HepG2 (cell line): Measurements from ENCODE around the gene ORC6. TPM values are rescaled to one million over a fixed set of nuclear protein-coding genes. Genes with fewer than 3 reads are reported as not detected.

ENCODE experiments used
- ATAC-seq: fragments of 200-7000 bp; cut with Tn5 transposase; 3 replicates; pipeline ENCODE4 v1.9.1; 2020; ENCODE audit warnings: mild to moderate bottlenecking, moderate library complexity
- BruUV-seq: library from RNA; stranded (reverse); fragments of 400-500 nt; replicated peaks from 2 replicates; lab custom pipeline; 2021; lab: Mats Ljungman, UMichigan
- CTCF ChIA-PET: fragments of 300-600 bp; formaldehyde crosslinking; extraction: SDS; loops from one replicate; lab custom pipeline; 2021; ENCODE audit warnings: low total read pairs, inconsistent platforms, low intra/inter-chr PET ratio; lab: Yijun Ruan, JAX
- POLR2A ChIA-PET: fragments of 350-600 bp; sonication (Branson Sonifier 250); formaldehyde crosslinking; loops from one replicate; lab custom pipeline; 2020; ENCODE audit warnings: antibody characterized with exemption, inconsistent platforms; lab: Yijun Ruan, JAX
- DNase-seq: peaks from one replicate; pipeline ENCODE4 v3.0.0-alpha.2; 2015; ENCODE audit warnings: low spot score
- FAIRE-seq: peaks from 3 replicates; lab custom pipeline; 2011; peaks lifted over from hg19 to GRCh38; lab: Jason Lieb, UNC
- H2AFZ ChIP-seq: one replicate; pipeline ENCODE4 v1.6.1; 2011; ENCODE audit warnings: low read length, inconsistent platforms
- H3K27ac ChIP-seq: fragments of 300-600 bp; 3 replicates; pipeline ENCODE4 v1.8.0; 2011; ENCODE audit warnings: mixed run types, mild to moderate bottlenecking, mixed read lengths, low read length, inconsistent platforms; ENCODE audit not compliant: insufficient read depth; ENCODE audit errors: extremely low read length
- H3K27me3 ChIP-seq, 2 experiments: fragments of 200-600 bp in 1 of 2; 2 replicates in 1 of 2; 3 replicates in 1 of 2; pipeline versions ENCODE4 v1.6.0 to v1.8.0; 2011; ENCODE audit warnings: low read length in 2 of 2, mild to moderate bottlenecking in 2 of 2, moderate library complexity in 2 of 2, inconsistent platforms in 1 of 2; ENCODE audit not compliant: insufficient read depth in 2 of 2, control insufficient read depth in 1 of 2
- H3K36me3 ChIP-seq, 2 experiments: fragments of 200-600 bp in 1 of 2; replicated peaks in 1 of 2; 2 replicates in 1 of 2; 3 replicates in 1 of 2; pipeline versions ENCODE4 v1.5.1 to v1.8.0; 2011; ENCODE audit warnings: low read length in 2 of 2, inconsistent platforms in 1 of 2; ENCODE audit not compliant: insufficient read depth in 2 of 2, control insufficient read depth in 1 of 2
- H3K4me1 ChIP-seq: 2 replicates; pipeline ENCODE4 v1.5.1; 2012; ENCODE audit warnings: low read length, inconsistent platforms; ENCODE audit not compliant: insufficient read depth
- H3K4me2 ChIP-seq: 2 replicates; pipeline ENCODE4 v1.6.0; 2011; ENCODE audit warnings: low read depth, low read length, inconsistent platforms
- H3K4me3 ChIP-seq, 3 experiments: fragments of 200-600 bp in 1 of 3; sonication (generic), shearing (Covaris generic) in 1 of 3; replicated peaks in 1 of 3; 2 replicates each; pipeline ENCODE4 v1.5.1; 2011 to 2016; ENCODE audit warnings: low read length in 3 of 3, inconsistent platforms in 2 of 3, low read depth in 2 of 3, mild to moderate bottlenecking in 2 of 3, control low read depth in 1 of 3, mixed read lengths in 1 of 3; ENCODE audit not compliant: insufficient read depth in 1 of 3
- H3K79me2 ChIP-seq: one replicate; pipeline ENCODE4 v1.6.1; 2011; ENCODE audit warnings: low read length, inconsistent platforms; ENCODE audit not compliant: insufficient read depth
- H3K9ac ChIP-seq: 2 replicates; pipeline ENCODE4 v1.6.0; 2011; ENCODE audit warnings: mild to moderate bottlenecking, low read depth, low read length, inconsistent platforms; ENCODE audit not compliant: insufficient read depth
- H3K9me3 ChIP-seq: 2 replicates; pipeline ENCODE4 v1.5.1; 2012; ENCODE audit warnings: mild to moderate bottlenecking, low read length
- H4K20me1 ChIP-seq: 2 replicates; pipeline ENCODE4 v1.6.0; 2011; ENCODE audit warnings: inconsistent platforms, mild to moderate bottlenecking, low read length, moderate library complexity; ENCODE audit not compliant: insufficient read depth
- ATRX ChIP-seq: sonication (generic); formaldehyde crosslinking; IDR thresholded peaks from 2 replicates; pipeline ENCODE4 v1.4.0; 2020; ENCODE audit warnings: missing genetic modification reagents, borderline replicate concordance
- CHD2 ChIP-seq: IDR thresholded peaks from 2 replicates; pipeline ENCODE4 v1.6.1; 2011; ENCODE audit warnings: low read depth, low read length, improper control_type of control experiment
- PHB2 ChIP-seq: fragments of 450-650 bp; IDR thresholded peaks from 2 replicates; pipeline ENCODE4 v1.6.1; 2018; ENCODE audit not compliant: partially characterized antibody
- PPARG ChIP-seq: conservative IDR thresholded peaks from 2 replicates; pipeline ENCODE4 v1.6.1; 2016; ENCODE audit warnings: missing biosample characterization, missing genetic modification reagents
- SP2 ChIP-seq: sonication (generic); formaldehyde crosslinking; IDR thresholded peaks from 2 replicates; pipeline ENCODE4 v1.5.1; 2020; ENCODE audit warnings: mild to moderate bottlenecking, missing genetic modification reagents
- STAT5B ChIP-seq: sonication (generic); formaldehyde crosslinking; IDR thresholded peaks from 2 replicates; pipeline ENCODE4 v1.4.0; 2020; ENCODE audit warnings: missing genetic modification reagents
- ZBTB8A ChIP-seq: sonication (generic); formaldehyde crosslinking; IDR thresholded peaks from 2 replicates; pipeline ENCODE4 v1.4.0; 2020; ENCODE audit warnings: mild to moderate bottlenecking, low read depth, missing genetic modification reagents, borderline replicate concordance
- ZKSCAN1 ChIP-seq: fragments of 150-350 bp; IDR thresholded peaks from 2 replicates; pipeline ENCODE4 v1.6.1; 2014; ENCODE audit warnings: low read length
- ZNF24 ChIP-seq: fragments of 450-650 bp; IDR thresholded peaks from 2 replicates; pipeline ENCODE4 v1.6.1; 2017; ENCODE audit warnings: antibody characterized with exemption, mild to moderate bottlenecking
- ZNF367 ChIP-seq: sonication (generic); formaldehyde crosslinking; IDR thresholded peaks from 2 replicates; pipeline ENCODE4 v1.4.0; 2020; ENCODE audit warnings: missing genetic modification reagents, borderline replicate concordance
- ZNF746 ChIP-seq: sonication (generic); formaldehyde crosslinking; IDR thresholded peaks from 2 replicates; pipeline ENCODE4 v1.8.0; 2022; ENCODE audit warnings: mild to moderate bottlenecking, missing genetic modification reagents
- ZSCAN20 ChIP-seq: sonication (generic); formaldehyde crosslinking; IDR thresholded peaks from 2 replicates; pipeline ENCODE4 v1.4.0; 2020; ENCODE audit warnings: missing genetic modification reagents, mild to moderate bottlenecking, borderline replicate concordance
- WGBS: methylation state at CpG from one replicate; pipeline ENCODE4 v1.1.6; 2017; ENCODE audit warnings: low lambda C conversion rate; 5-methylcytosine and 5-hydroxymethylcytosine counted together
- in situ Hi-C: cut with HindIII; loops from 2 replicates; pipeline ENCODE4 v1.10.0; 2017; ENCODE audit warnings: low pct_unique_long_range_greater_than_20kb; ENCODE audit not compliant: extremely low pct_ligation_motif_present
- intact Hi-C: fragments of 100-400 bp; cut with micrococcal nuclease; formaldehyde crosslinking; loops from one replicate; pipeline ENCODE4 v1.10.0; 2022; ENCODE audit not compliant: unreplicated experiment
- polyA plus RNA-seq, 8 experiments: library from polyadenylated mRNA; depleted of rRNA in 3 of 8; stranded (reverse) in 7 of 8; unstranded in 1 of 8; fragments of >200 nt; fragmentation: Illumina TruSeq in 4 of 8; extraction: Trizol in 4 of 8; gene quantifications; 2 replicates each; pipeline versions ENCODE4 v1.2.1 to v1.2.3, GENCODE V29; 2011 to 2016; ENCODE audit warnings: low read depth in 4 of 8, missing spikeins in 1 of 8, mixed read lengths in 1 of 8; ENCODE audit not compliant: insufficient read depth in 1 of 8
- total RNA-seq, 5 experiments: library from RNA; depleted of rRNA; stranded (reverse); fragments of >200 nt; fragmentation: Illumina TruSeq; extraction: Trizol; gene quantifications; 2 replicates each; pipeline ENCODE4 v1.2.3, GENCODE V29; 2016; ENCODE audit warnings: low read depth in 1 of 5
- TF ChIP-seq, protein P1 (sequence below): sonication (generic); formaldehyde crosslinking; IDR thresholded peaks from 2 replicates; pipeline ENCODE4 v1.4.0; 2020; ENCODE audit warnings: missing genetic modification reagents, borderline replicate concordance
- TF ChIP-seq, protein P2 (sequence below): sonication (generic); formaldehyde crosslinking; IDR thresholded peaks from 2 replicates; pipeline ENCODE4 v1.4.0; 2020; ENCODE audit warnings: missing genetic modification reagents, borderline replicate concordance
- TF ChIP-seq, protein P3 (sequence below): sonication (generic); formaldehyde crosslinking; conservative IDR thresholded peaks from 2 replicates; pipeline ENCODE4 v1.4.0; 2020; ENCODE audit warnings: missing genetic modification reagents
- TF ChIP-seq, protein P4 (sequence below): IDR thresholded peaks from 2 replicates; pipeline ENCODE4 v1.6.1; 2016; ENCODE audit warnings: missing biosample characterization, missing genetic modification reagents, low read depth

ORC6 gene
- total and polyA plus RNA-seq, 2 of the 13 experiments (the other 11 are each of a cell fraction or from before 2014, with no cell fraction given): 34.2 to 69.8 TPM

DNA sequence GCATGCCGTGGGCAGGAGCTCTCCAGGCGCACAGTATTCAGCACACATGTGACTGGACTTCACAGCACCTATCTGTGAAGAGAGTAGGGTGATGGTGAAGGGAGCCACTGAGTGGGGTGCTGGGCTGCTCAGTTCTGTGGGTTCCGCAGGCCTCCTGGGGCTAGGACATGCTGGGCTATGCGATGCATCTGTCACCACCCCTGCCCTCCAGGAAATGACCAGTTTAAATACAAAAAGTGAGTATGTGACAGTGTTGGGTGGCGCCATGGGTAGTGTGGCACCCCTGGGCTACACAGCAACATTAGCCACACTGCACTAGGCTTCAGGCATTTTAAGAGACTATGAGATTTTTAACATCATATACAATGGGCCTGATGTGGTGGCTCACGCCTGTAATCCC is 30.1 kb downstream of the ORC6 start (continued):
- TF ChIP-seq, protein P1, sequence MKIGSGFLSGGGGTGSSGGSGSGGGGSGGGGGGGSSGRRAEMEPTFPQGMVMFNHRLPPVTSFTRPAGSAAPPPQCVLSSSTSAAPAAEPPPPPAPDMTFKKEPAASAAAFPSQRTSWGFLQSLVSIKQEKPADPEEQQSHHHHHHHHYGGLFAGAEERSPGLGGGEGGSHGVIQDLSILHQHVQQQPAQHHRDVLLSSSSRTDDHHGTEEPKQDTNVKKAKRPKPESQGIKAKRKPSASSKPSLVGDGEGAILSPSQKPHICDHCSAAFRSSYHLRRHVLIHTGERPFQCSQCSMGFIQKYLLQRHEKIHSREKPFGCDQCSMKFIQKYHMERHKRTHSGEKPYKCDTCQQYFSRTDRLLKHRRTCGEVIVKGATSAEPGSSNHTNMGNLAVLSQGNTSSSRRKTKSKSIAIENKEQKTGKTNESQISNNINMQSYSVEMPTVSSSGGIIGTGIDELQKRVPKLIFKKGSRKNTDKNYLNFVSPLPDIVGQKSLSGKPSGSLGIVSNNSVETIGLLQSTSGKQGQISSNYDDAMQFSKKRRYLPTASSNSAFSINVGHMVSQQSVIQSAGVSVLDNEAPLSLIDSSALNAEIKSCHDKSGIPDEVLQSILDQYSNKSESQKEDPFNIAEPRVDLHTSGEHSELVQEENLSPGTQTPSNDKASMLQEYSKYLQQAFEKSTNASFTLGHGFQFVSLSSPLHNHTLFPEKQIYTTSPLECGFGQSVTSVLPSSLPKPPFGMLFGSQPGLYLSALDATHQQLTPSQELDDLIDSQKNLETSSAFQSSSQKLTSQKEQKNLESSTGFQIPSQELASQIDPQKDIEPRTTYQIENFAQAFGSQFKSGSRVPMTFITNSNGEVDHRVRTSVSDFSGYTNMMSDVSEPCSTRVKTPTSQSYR: no peak

DNA sequence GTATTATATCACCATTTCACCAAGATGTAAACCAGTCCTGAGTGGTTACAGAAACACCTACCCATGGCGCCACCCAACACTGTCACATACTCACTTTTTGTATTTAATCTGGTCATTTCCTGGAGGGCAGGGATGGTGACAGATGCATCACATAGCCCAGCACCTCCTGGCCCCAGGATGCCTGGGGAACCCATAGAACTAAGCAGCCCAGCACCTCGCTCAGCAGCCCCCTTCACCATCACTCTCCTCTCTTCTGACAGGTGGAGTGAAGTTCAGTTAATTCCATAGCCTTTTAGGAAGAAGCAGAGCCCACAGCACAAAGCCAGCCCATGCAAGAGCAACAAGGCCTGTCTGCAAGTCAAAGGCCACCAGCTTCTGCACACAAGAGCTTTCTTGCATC is 31.2 kb downstream of the ORC6 start:
- no peak overlapping the region for H3K9ac ChIP-seq
- H3K27ac ChIP-seq: no peak overlapping the region
- peak; percentile 29 for ATAC-seq
- no peaks in the 10 kb centered on the region for H3K79me2 ChIP-seq
- no peaks in the 10 kb centered on the region for H4K20me1 ChIP-seq
- intact Hi-C loops: no loop called here
- WGBS: 63% methylated on average over 2 of the region's 2 CpGs
- H3K4me3 ChIP-seq: no peak overlapping the region
- H3K9me3 ChIP-seq: no peaks in the 10 kb centered on the region
- BruUV-seq: no TSS peak
- no peak overlapping the region for H3K4me2 ChIP-seq
- no peaks in the 10 kb centered on the region for H3K4me1 ChIP-seq
- H3K36me3 ChIP-seq: no peaks in the 10 kb centered on the region
- ChIA-PET CTCF (no interaction called here), POLR2A (no interaction called here)
- H2AFZ ChIP-seq: no peak overlapping the region
- FAIRE-seq: no peak
- DNase-seq: no peak
- H3K27me3 ChIP-seq: 0 out of 5 replicates have a peak, but pooled peaks cover 0 to 3% of the 10 kb centered on the region in 2 experiments
- in situ Hi-C loops: no loop called here
- no peak for TF ChIP-seq SP2 (CRISPR knock-in tag)
- TF ChIP-seq CHD2: no peak
- no peak for TF ChIP-seq ZNF746 (CRISPR knock-in tag)
- no peak for TF ChIP-seq ZKSCAN1
- TF ChIP-seq ZSCAN20 (CRISPR knock-in tag): no peak
- no peak for TF ChIP-seq PPARG
- no peak for TF ChIP-seq ATRX (CRISPR knock-in tag)
- TF ChIP-seq PHB2: no peak
- no peak for TF ChIP-seq STAT5B (CRISPR knock-in tag)
- TF ChIP-seq, protein P2, sequence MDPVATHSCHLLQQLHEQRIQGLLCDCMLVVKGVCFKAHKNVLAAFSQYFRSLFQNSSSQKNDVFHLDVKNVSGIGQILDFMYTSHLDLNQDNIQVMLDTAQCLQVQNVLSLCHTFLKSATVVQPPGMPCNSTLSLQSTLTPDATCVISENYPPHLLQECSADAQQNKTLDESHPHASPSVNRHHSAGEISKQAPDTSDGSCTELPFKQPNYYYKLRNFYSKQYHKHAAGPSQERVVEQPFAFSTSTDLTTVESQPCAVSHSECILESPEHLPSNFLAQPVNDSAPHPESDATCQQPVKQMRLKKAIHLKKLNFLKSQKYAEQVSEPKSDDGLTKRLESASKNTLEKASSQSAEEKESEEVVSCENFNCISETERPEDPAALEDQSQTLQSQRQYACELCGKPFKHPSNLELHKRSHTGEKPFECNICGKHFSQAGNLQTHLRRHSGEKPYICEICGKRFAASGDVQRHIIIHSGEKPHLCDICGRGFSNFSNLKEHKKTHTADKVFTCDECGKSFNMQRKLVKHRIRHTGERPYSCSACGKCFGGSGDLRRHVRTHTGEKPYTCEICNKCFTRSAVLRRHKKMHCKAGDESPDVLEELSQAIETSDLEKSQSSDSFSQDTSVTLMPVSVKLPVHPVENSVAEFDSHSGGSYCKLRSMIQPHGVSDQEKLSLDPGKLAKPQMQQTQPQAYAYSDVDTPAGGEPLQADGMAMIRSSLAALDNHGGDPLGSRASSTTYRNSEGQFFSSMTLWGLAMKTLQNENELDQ (CRISPR knock-in tag): no peak
- TF ChIP-seq, protein P3, sequence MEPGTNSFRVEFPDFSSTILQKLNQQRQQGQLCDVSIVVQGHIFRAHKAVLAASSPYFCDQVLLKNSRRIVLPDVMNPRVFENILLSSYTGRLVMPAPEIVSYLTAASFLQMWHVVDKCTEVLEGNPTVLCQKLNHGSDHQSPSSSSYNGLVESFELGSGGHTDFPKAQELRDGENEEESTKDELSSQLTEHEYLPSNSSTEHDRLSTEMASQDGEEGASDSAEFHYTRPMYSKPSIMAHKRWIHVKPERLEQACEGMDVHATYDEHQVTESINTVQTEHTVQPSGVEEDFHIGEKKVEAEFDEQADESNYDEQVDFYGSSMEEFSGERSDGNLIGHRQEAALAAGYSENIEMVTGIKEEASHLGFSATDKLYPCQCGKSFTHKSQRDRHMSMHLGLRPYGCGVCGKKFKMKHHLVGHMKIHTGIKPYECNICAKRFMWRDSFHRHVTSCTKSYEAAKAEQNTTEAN (CRISPR knock-in tag): no peak
- TF ChIP-seq ZBTB8A (CRISPR knock-in tag): no peak
- TF ChIP-seq, protein P4, sequence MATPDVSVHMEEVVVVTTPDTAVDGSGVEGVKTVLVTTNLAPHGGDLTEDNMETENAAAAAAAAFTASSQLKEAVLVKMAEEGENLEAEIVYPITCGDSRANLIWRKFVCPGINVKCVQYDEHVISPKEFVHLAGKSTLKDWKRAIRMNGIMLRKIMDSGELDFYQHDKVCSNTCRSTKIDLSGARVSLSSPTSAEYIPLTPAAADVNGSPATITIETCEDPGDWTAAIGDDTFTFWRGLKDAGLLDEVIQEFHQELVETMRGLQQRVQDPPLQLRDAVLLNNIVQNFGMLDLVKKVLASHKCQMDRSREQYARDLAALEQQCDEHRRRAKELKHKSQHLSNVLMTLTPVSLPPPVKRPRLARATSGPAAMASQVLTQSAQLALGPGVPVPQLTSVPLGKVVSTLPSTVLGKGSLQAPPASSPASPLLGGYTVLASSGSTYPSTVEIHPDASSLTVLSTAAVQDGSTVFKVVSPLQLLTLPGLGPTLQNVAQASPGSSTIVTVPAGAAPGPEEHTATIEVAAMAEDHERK (CRISPR knock-in tag): no peak
- TF ChIP-seq ZNF367: no peak
- TF ChIP-seq ZNF24: no peak
